Measurements from ENCODE around the gene GSTM4. TPM values are rescaled to one million over a fixed set of nuclear protein-coding genes. Genes with fewer than 3 reads are reported as not detected.
"Not testable (repeated sequence)": the region's sequence is repeated elsewhere in the genome, so short reads cannot be mapped to it uniquely, and the experiment has no call there.

The GSTM4 gene
- total RNA-seq, 1 donor from 2014 or later = 12.7 TPM

- DNase-seq (ENCODE audit: low read depth) = no peak
- Histone ChIP-seq H3K4me3 (ENCODE audit: low read depth, low read length) (no peak overlapping the region), H3K27me3 (ENCODE audit: control insufficient read depth, insufficient read depth, low read length) (no peaks in the 10 kb centered on the region), H3K36me3 (ENCODE audit: control insufficient read depth, insufficient read depth, low read length) (no peaks in the 10 kb centered on the region)
- TF ChIP-seq, protein P1, sequence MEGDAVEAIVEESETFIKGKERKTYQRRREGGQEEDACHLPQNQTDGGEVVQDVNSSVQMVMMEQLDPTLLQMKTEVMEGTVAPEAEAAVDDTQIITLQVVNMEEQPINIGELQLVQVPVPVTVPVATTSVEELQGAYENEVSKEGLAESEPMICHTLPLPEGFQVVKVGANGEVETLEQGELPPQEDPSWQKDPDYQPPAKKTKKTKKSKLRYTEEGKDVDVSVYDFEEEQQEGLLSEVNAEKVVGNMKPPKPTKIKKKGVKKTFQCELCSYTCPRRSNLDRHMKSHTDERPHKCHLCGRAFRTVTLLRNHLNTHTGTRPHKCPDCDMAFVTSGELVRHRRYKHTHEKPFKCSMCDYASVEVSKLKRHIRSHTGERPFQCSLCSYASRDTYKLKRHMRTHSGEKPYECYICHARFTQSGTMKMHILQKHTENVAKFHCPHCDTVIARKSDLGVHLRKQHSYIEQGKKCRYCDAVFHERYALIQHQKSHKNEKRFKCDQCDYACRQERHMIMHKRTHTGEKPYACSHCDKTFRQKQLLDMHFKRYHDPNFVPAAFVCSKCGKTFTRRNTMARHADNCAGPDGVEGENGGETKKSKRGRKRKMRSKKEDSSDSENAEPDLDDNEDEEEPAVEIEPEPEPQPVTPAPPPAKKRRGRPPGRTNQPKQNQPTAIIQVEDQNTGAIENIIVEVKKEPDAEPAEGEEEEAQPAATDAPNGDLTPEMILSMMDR (IDR thresholded peaks at IDR 0.05; ENCODE audit: insufficient read depth, low read length, poor library complexity, severe bottlenecking) = no peak
These were observed 35.9 kb downstream of the GSTM4 start for GRCh38 chr1:109691759-109692158.

GRCh38 chr1:109694400-109694799, 38.5 kb downstream of the GSTM4 start:
- not testable (repeated sequence) for DNase-seq (ENCODE audit: low read depth); H3K36me3 ChIP-seq (ENCODE audit: control insufficient read depth, insufficient read depth, low read length); H3K27me3 ChIP-seq (ENCODE audit: control insufficient read depth, insufficient read depth, low read length); H3K4me3 ChIP-seq (ENCODE audit: low read depth, low read length)

DNA sequence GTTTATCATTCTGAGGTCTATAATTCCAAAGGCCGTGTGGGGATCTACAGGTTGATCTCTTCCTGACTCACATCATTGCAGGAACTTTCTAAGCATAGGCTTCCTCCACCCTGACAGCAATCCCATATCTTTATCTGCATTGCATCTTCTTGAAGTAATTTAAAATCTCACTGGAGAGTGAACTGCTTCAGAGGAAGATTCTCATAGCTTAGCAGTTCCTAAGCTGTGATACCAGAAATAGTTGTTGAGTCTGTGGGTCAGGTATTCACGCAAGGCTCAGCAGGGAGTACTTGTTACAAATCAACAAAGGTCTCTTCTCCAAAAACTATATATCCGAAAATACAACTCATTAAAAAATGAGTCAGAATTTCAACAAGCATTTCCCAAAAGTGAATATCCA, 39.2 kb downstream of the GSTM4 start:
- not testable (repeated sequence) for H3K27me3 ChIP-seq (ENCODE audit: control insufficient read depth, insufficient read depth, low read length); H3K36me3 ChIP-seq (ENCODE audit: control insufficient read depth, insufficient read depth, low read length); DNase-seq (ENCODE audit: low read depth); H3K4me3 ChIP-seq (ENCODE audit: low read depth, low read length)

DNA sequence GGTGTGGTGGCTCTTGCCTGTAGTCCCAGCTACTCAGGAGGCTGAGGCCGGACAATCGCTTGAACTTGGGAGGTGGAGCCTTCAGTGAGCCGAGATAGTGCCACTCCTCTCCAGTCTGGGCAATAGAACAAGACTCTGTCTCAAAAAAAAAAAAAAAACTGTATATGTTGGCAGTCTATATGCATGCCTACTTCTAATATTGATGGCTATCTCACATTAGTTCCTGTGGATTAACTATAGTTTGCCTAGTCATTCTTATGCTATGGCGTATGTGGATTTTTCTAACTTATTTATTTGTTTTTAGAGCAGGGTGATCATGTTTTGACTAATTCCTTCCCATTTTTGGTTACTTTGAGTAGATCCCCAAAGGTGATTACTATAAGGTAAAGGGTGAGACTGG, 41.2 kb downstream of the GSTM4 start:
- DNase-seq (ENCODE audit: low read depth) = no peak
- H3K4me3 ChIP-seq (ENCODE audit: low read depth, low read length) = no peak overlapping the region
- TF ChIP-seq, protein P1 (IDR thresholded peaks at IDR 0.05; ENCODE audit: insufficient read depth, low read length, poor library complexity, severe bottlenecking) = no peak
- H3K36me3 ChIP-seq (ENCODE audit: control insufficient read depth, insufficient read depth, low read length) = no peaks in the 10 kb centered on the region
- no peaks in the 10 kb centered on the region for H3K27me3 ChIP-seq (ENCODE audit: control insufficient read depth, insufficient read depth, low read length)

- not testable (repeated sequence) for H3K36me3 ChIP-seq (ENCODE audit: control insufficient read depth, insufficient read depth, low read length); H3K27me3 ChIP-seq (ENCODE audit: control insufficient read depth, insufficient read depth, low read length); DNase-seq (ENCODE audit: low read depth); H3K4me3 ChIP-seq (ENCODE audit: low read depth, low read length)
These were observed 42.0 kb downstream of the GSTM4 start for GRCh38 chr1:109697861-109698260.

DNA sequence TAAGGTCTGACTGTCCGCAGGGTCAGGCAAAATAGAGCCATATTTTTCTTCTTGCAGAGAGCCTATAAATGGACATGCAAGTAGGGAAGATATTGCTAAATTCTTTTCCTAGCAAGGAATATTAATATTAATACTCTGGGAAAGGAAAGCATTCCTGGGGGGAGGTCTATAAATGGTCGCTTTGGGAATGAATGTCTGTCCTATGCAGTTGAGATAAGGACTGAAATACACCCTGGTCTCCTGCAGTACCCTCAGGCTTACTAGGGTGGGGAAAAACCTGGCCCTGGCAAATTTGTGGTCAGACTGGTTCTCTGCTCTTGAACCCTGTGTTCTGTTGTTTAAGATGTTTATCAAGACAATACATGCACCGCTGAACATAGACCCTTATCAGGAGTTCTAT, 47.0 kb downstream of the GSTM4 start:
- H3K36me3 ChIP-seq (ENCODE audit: control insufficient read depth, insufficient read depth, low read length); H3K4me3 ChIP-seq (ENCODE audit: low read depth, low read length); H3K27me3 ChIP-seq (ENCODE audit: control insufficient read depth, insufficient read depth, low read length); DNase-seq (ENCODE audit: low read depth): not testable (repeated sequence)

- no peak for DNase-seq (ENCODE audit: low read depth)
- TF ChIP-seq, protein P1 (IDR thresholded peaks at IDR 0.05; ENCODE audit: insufficient read depth, low read length, poor library complexity, severe bottlenecking) = no peak
- no peaks in the 10 kb centered on the region for H3K27me3 ChIP-seq (ENCODE audit: control insufficient read depth, insufficient read depth, low read length)
These were observed 48.3 kb downstream of the GSTM4 start for GRCh38 chr1:109704173-109704572.

DNA sequence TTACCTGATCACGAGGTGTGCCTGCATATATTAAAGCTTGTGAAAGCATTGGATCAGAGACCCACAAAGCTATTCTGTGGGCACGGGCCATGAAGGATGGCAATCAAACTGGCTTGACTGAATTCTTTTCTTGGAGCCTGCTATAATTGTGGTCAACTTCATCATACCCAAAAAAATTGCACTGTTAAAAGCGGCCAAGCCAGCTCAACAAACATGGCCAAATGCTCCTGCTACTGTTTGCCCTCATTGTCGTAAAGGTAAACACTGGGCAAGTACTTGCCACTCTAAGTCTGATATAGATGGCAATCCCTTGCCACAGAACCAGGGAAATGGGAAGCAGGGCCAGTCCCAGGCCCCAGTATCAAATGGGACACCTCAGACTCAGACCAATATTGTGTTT, 49.5 kb downstream of the GSTM4 start:
- TF ChIP-seq, protein P1 (IDR thresholded peaks at IDR 0.05; ENCODE audit: insufficient read depth, low read length, poor library complexity, severe bottlenecking) = no peak

More at GRCh38 chr1:109704173-109704572, 48.3 kb downstream of the GSTM4 start:
- H3K36me3 ChIP-seq (ENCODE audit: control insufficient read depth, insufficient read depth, low read length) = no peaks in the 10 kb centered on the region
- H3K4me3 ChIP-seq (ENCODE audit: low read depth, low read length) = no peak overlapping the region

DNA sequence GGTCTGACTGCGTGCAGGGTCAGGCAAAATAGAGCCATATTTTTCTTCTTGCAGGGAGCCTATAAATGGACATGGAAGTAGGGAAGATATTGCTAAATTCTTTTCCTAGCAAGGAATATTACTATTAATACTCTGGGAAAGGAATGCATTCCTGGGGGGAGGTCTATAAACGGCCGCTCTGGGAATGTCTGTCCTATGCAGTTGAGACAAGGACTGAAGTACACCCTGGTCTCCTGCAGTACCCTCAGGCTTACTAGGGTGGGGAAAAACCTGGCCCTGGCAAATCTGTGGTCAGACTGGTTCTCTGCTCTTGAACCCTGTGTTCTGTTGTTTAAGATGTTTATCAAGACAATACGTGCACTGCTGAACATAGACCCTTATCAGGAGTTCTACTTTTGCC, 53.0 kb downstream of the GSTM4 start:
- not testable (repeated sequence) for H3K27me3 ChIP-seq (ENCODE audit: control insufficient read depth, insufficient read depth, low read length); DNase-seq (ENCODE audit: low read depth); H3K36me3 ChIP-seq (ENCODE audit: control insufficient read depth, insufficient read depth, low read length); H3K4me3 ChIP-seq (ENCODE audit: low read depth, low read length)

More for the DNA sequence above, 49.5 kb downstream of the GSTM4 start:
- no peak for DNase-seq (ENCODE audit: low read depth)
- H3K4me3 ChIP-seq (ENCODE audit: low read depth, low read length) = no peak overlapping the region
- H3K36me3 ChIP-seq (ENCODE audit: control insufficient read depth, insufficient read depth, low read length) = no peaks in the 10 kb centered on the region
- H3K27me3 ChIP-seq (ENCODE audit: control insufficient read depth, insufficient read depth, low read length) = no peaks in the 10 kb centered on the region

- H3K27me3 ChIP-seq (ENCODE audit: control insufficient read depth, insufficient read depth, low read length); DNase-seq (ENCODE audit: low read depth); H3K4me3 ChIP-seq (ENCODE audit: low read depth, low read length); H3K36me3 ChIP-seq (ENCODE audit: control insufficient read depth, insufficient read depth, low read length): not testable (repeated sequence)
These were observed 53.9 kb downstream of the GSTM4 start for GRCh38 chr1:109709822-109710221.
